Osteoblast (primary cell): ENCODE measurements around the gene CTNNA2. TPM values are rescaled to one million over a fixed set of nuclear protein-coding genes. Genes with fewer than 3 reads are reported as not detected.

Experiments used
- DNase-seq: peaks from one replicate; pipeline ENCODE4 v3.0.0; 2011; ENCODE audit warnings: low spot score, mixed read lengths; ENCODE audit not compliant: insufficient read length; ENCODE audit errors: missing footprints
- H2AFZ ChIP-seq: 2 replicates; pipeline ENCODE4 v1.6.0; 2011; ENCODE audit warnings: mild to moderate bottlenecking, low read length
- H3K27ac ChIP-seq: 2 replicates; pipeline ENCODE4 v1.5.1; 2011; ENCODE audit warnings: mild to moderate bottlenecking, low read depth, low read length, moderate library complexity
- H3K27me3 ChIP-seq: 2 replicates; pipeline ENCODE4 v1.6.0; 2012; ENCODE audit warnings: mild to moderate bottlenecking, control low read depth, inconsistent platforms, low read length, moderate library complexity; ENCODE audit not compliant: insufficient read depth
- H3K36me3 ChIP-seq: 2 replicates; pipeline ENCODE4 v1.5.1; 2011; ENCODE audit warnings: mild to moderate bottlenecking, low read length, control low read depth, moderate library complexity; ENCODE audit not compliant: insufficient read depth
- H3K4me1 ChIP-seq: 2 replicates; pipeline ENCODE4 v1.5.1; 2011; ENCODE audit warnings: mild to moderate bottlenecking, low read length, control low read depth, moderate library complexity; ENCODE audit not compliant: insufficient read depth
- H3K4me2 ChIP-seq: 2 replicates; pipeline ENCODE4 v1.6.0; 2011; ENCODE audit warnings: mild to moderate bottlenecking, low read length; ENCODE audit not compliant: insufficient read depth
- H3K4me3 ChIP-seq: fragments of 200-600 bp; sonication (generic); 3 replicates; pipeline ENCODE4 v1.5.1; 2012; ENCODE audit warnings: mild to moderate bottlenecking, low read length, inconsistent platforms; ENCODE audit not compliant: insufficient read depth
- H3K79me2 ChIP-seq: 2 replicates; pipeline ENCODE4 v1.6.0; 2012; ENCODE audit warnings: mild to moderate bottlenecking, low read length, control low read depth, inconsistent platforms; ENCODE audit not compliant: insufficient read depth
- H3K9me3 ChIP-seq: 2 replicates; pipeline ENCODE4 v1.5.1; 2011; ENCODE audit warnings: low read depth, low read length, control low read depth
- H4K20me1 ChIP-seq: 2 replicates; pipeline ENCODE4 v1.6.0; 2012; ENCODE audit warnings: mild to moderate bottlenecking, low read length, control low read depth; ENCODE audit not compliant: insufficient read depth
- total RNA-seq: library from RNA; depleted of rRNA; stranded (reverse); fragments of >200 nt; gene quantifications from 2 replicates; pipeline ENCODE4 v1.2.3, GENCODE V29; 2012
- TF ChIP-seq, protein P1 (sequence below): IDR thresholded peaks from 2 replicates; pipeline ENCODE4 v1.5.1; 2011; ENCODE audit warnings: mild to moderate bottlenecking, low read depth, low read length, moderate library complexity; ENCODE audit errors: extremely low read depth

Gene CTNNA2
- total RNA-seq, 1 donor: not detected

DNA sequence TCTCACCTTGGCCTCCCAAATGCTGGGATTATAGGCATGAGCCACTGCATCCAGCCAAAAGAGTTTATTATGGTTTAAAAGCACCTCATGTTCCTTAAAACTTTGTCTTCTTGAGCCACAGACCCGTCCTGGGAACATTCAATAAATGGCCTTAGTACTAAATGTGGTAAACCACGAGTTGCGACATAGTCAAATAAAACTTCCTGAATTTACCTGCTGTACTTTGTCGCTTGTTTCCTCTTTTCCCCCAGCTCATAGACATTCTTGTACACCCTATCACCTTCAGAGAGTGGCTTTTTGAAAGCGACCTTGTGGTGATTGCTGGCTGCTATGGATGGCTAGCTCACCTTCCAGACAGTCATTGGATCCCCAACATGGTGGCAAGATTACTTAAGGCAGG is 481.3 kb downstream of the CTNNA2 start:
- Histone ChIP-seq H4K20me1 (no peaks in the 10 kb centered on the region), H3K27ac (no peak overlapping the region), H3K4me1 (no peaks in the 10 kb centered on the region), H2AFZ (no peak overlapping the region), H3K79me2 (no peaks in the 10 kb centered on the region), H3K4me2 (no peak overlapping the region), H3K9me3 (no peaks in the 10 kb centered on the region), H3K4me3 (no peak overlapping the region), H3K36me3 (no peaks in the 10 kb centered on the region), H3K27me3 (no peaks in the 10 kb centered on the region)
- DNase-seq: no peak
- TF ChIP-seq, protein P1, sequence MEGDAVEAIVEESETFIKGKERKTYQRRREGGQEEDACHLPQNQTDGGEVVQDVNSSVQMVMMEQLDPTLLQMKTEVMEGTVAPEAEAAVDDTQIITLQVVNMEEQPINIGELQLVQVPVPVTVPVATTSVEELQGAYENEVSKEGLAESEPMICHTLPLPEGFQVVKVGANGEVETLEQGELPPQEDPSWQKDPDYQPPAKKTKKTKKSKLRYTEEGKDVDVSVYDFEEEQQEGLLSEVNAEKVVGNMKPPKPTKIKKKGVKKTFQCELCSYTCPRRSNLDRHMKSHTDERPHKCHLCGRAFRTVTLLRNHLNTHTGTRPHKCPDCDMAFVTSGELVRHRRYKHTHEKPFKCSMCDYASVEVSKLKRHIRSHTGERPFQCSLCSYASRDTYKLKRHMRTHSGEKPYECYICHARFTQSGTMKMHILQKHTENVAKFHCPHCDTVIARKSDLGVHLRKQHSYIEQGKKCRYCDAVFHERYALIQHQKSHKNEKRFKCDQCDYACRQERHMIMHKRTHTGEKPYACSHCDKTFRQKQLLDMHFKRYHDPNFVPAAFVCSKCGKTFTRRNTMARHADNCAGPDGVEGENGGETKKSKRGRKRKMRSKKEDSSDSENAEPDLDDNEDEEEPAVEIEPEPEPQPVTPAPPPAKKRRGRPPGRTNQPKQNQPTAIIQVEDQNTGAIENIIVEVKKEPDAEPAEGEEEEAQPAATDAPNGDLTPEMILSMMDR: no peak

DNA sequence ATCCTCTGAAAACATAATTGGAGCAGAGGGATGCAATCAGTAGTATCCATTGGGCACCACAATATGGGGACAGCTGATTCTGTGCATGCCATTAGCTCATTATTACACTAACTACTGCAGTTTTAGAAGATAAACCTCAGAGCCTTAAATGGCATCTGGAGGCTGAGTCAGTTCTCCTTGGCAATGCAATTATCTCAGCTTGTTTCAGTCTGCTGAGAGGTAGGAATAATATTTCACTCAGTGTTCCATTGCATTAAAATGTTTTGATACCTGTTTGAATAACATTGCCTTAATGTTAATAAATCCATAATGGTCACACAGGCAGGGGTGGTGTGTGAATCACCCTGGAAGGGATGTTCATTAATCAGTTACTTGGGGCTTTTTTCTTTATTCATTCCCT is 482.1 kb downstream of the CTNNA2 start:
- Histone ChIP-seq H4K20me1 (no peaks in the 10 kb centered on the region), H2AFZ (no peak overlapping the region), H3K9me3 (no peaks in the 10 kb centered on the region), H3K36me3 (no peaks in the 10 kb centered on the region), H3K4me1 (no peaks in the 10 kb centered on the region), H3K79me2 (no peaks in the 10 kb centered on the region), H3K4me2 (no peak overlapping the region), H3K27ac (no peak overlapping the region), H3K27me3 (no peaks in the 10 kb centered on the region), H3K4me3 (no peak overlapping the region)
- TF ChIP-seq, protein P1: no peak
- DNase-seq: no peak

DNA sequence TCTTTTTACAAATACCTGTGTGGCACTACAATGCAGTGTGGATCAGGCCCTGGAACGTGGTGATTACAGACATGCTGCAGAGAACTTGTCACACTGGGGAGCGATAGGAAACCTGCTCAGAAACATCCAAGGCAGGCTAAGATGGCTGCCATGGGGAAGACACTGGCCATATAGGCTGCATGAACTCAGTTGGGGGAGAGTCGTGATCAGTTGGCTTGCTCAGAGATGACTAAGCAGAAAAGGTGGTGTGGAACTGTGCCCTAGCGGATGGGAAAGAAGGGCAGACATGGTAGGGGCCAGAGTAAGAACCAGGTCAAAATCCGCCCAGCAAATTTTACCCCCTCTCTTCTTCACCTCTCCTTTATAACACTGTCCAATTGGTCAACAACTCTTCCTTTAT is 483.9 kb downstream of the CTNNA2 start:
- Histone ChIP-seq H2AFZ (no peak overlapping the region), H3K4me1 (no peaks in the 10 kb centered on the region)
- TF ChIP-seq, protein P1: no peak

DNA sequence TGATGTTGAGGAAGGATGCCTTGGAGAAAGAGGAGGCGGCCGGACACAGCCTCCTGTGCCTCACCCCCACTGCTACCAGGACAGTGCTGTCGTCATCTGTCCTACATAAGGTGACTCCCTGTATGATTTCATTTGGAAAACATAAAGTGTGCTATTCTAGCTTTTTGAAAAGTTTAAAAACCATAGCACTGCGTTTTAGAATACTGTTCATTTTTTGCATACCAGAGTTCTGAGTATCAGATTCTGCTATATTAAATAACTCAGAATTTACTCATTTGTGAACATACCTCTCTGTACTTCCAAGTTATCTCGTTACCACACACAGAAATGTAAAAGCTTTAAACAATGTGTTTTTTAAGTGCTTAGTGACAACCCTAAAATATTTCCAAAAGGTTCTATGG is 488.9 kb downstream of the CTNNA2 start:
- H2AFZ ChIP-seq: no peak overlapping the region
- no peak overlapping the region for H3K4me3 ChIP-seq
- H3K36me3 ChIP-seq: no peaks in the 10 kb centered on the region
- no peaks in the 10 kb centered on the region for H3K79me2 ChIP-seq
- H3K9me3 ChIP-seq: no peaks in the 10 kb centered on the region
- DNase-seq: no peak
- TF ChIP-seq, protein P1: no peak
- H3K27ac ChIP-seq: no peak overlapping the region
- H3K4me1 ChIP-seq: no peaks in the 10 kb centered on the region
- H3K27me3 ChIP-seq: no peaks in the 10 kb centered on the region
- H3K4me2 ChIP-seq: peak overlapping the region; percentile 4
- H4K20me1 ChIP-seq: no peaks in the 10 kb centered on the region

More for the DNA sequence above, 483.9 kb downstream of the CTNNA2 start:
- H3K4me2 ChIP-seq: no peak overlapping the region
- H3K27me3 ChIP-seq: no peaks in the 10 kb centered on the region
- no peak overlapping the region for H3K27ac ChIP-seq
- no peak overlapping the region for H3K4me3 ChIP-seq
- H3K9me3 ChIP-seq: no peaks in the 10 kb centered on the region
- DNase-seq: no peak
- no peaks in the 10 kb centered on the region for H3K79me2 ChIP-seq
- H3K36me3 ChIP-seq: no peaks in the 10 kb centered on the region
- no peaks in the 10 kb centered on the region for H4K20me1 ChIP-seq
